ENCODE results near the gene TELO2. TPM values are rescaled to one million over a fixed set of nuclear protein-coding genes. Genes with fewer than 3 reads are reported as not detected.

The TELO2 gene
- total RNA-seq, 1 donor from 2014 or later: 26.0 TPM

DNA sequence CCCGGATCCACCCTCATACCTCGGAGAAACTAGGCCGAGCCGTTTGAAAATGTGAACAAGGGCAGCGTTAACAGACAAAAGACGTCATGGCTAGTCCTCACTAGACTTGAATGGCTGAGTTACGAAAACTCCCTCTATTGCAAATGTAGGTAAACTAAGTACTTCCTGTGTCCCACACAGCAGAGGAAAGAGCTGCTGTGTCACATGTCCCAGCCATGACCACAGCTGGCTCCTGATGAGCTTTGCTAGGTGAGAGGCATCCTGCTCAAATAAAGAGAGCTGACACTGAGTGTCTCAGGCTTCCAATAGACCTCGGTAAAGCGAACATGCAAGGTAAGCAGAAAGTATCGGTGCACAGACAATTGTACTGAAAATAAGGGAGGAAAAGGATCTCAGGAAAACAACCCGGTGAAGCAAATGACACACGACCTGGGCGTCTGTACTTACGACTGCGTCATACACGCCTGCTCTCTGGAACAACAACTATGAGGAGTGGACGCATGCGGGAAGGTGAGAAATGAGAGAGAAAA, 66.4 kb downstream of the TELO2 start:
- intact Hi-C loops (cut with DNase I): loop anchor here (10.0 kb wide), 1 partner anchor 65 kb away; the partner anchor contains the start of gene TELO2
- Histone ChIP-seq H3K27me3 (no peaks in the 10 kb centered on the region), H3K9me3 (no peaks in the 10 kb centered on the region), H3K4me3 (no peak overlapping the region), H3K4me1 (no peaks in the 10 kb centered on the region), H3K36me3 (peaks cover 67% of the 10 kb centered on the region), H3K27ac (peak overlapping the region; percentile 51)
- TF ChIP-seq, protein P1, sequence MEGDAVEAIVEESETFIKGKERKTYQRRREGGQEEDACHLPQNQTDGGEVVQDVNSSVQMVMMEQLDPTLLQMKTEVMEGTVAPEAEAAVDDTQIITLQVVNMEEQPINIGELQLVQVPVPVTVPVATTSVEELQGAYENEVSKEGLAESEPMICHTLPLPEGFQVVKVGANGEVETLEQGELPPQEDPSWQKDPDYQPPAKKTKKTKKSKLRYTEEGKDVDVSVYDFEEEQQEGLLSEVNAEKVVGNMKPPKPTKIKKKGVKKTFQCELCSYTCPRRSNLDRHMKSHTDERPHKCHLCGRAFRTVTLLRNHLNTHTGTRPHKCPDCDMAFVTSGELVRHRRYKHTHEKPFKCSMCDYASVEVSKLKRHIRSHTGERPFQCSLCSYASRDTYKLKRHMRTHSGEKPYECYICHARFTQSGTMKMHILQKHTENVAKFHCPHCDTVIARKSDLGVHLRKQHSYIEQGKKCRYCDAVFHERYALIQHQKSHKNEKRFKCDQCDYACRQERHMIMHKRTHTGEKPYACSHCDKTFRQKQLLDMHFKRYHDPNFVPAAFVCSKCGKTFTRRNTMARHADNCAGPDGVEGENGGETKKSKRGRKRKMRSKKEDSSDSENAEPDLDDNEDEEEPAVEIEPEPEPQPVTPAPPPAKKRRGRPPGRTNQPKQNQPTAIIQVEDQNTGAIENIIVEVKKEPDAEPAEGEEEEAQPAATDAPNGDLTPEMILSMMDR (IDR thresholded peaks at IDR 0.05): no peak
- DNase-seq (no peak), ATAC-seq (no peak)

Other genes with a start within 250 kb of the TELO2 start
- 9.4 TPM for gene TPSD1, start 237.3 kb upstream of the TELO2 start, total RNA-seq
- 95.6 TPM for gene UBE2I, start 183.7 kb upstream of the TELO2 start, total RNA-seq
- 3.0 TPM for gene BAIAP3, start 159.7 kb upstream of the TELO2 start, total RNA-seq
- 43.8 TPM for gene TSR3, start 141.5 kb upstream of the TELO2 start, total RNA-seq
- 82.9 TPM for gene GNPTG, start 141.4 kb upstream of the TELO2 start, total RNA-seq
- gene UNKL, start 78.7 kb upstream of the TELO2 start, total RNA-seq: 19.9 TPM
- 9.1 TPM for gene UQCC4, start 72.6 kb upstream of the TELO2 start, total RNA-seq
- gene PERCC1, start 62.3 kb upstream of the TELO2 start, total RNA-seq: not detected
- gene CCDC154, start 48.8 kb upstream of the TELO2 start, total RNA-seq: 4.1 TPM
- gene CLCN7, start 18.3 kb upstream of the TELO2 start, total RNA-seq: 138 TPM
- gene PTX4, start 4.4 kb upstream of the TELO2 start, total RNA-seq: not detected
- gene TMEM204, start 40.3 kb downstream of the TELO2 start, total RNA-seq: 69.2 TPM
- 38.4 TPM for gene IFT140, start 118.7 kb downstream of the TELO2 start, total RNA-seq
- gene CRAMP1, start 119.0 kb downstream of the TELO2 start, total RNA-seq: 21.4 TPM
- gene JPT2, start 184.9 kb downstream of the TELO2 start, total RNA-seq: 44.8 TPM
- 77.3 TPM for gene MAPK8IP3, start 212.8 kb downstream of the TELO2 start, total RNA-seq